ENCODE results near the gene CACNB1.

The CACNB1 gene

DNA sequence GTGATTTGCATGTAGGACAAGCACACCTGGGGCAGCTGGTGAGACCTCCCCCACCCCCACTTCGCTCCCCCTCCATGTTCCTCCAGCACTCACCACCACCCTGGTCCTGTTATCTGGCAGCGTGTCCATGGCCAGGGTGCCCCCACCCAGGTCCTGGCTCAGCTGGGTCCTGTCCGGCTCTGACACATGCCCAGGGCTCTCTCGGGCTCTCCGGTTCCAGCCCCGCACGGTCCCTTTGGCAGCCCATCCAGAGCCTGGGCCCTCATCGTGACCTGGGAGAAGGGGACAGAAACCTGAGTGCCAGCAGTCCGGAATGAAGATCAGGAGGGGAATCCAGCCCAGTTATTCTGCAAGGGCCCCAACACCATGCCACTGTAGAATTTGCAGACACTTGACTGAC, 57.9 kb downstream of the CACNB1 start:
- TF ChIP-seq, protein P1, sequence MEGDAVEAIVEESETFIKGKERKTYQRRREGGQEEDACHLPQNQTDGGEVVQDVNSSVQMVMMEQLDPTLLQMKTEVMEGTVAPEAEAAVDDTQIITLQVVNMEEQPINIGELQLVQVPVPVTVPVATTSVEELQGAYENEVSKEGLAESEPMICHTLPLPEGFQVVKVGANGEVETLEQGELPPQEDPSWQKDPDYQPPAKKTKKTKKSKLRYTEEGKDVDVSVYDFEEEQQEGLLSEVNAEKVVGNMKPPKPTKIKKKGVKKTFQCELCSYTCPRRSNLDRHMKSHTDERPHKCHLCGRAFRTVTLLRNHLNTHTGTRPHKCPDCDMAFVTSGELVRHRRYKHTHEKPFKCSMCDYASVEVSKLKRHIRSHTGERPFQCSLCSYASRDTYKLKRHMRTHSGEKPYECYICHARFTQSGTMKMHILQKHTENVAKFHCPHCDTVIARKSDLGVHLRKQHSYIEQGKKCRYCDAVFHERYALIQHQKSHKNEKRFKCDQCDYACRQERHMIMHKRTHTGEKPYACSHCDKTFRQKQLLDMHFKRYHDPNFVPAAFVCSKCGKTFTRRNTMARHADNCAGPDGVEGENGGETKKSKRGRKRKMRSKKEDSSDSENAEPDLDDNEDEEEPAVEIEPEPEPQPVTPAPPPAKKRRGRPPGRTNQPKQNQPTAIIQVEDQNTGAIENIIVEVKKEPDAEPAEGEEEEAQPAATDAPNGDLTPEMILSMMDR (IDR thresholded peaks at IDR 0.05): no peak
- Histone ChIP-seq H3K27me3 (no peaks in the 10 kb centered on the region), H3K36me3 (no peaks in the 10 kb centered on the region), H3K27ac (no peak overlapping the region), H3K9me3 (no peaks in the 10 kb centered on the region), H3K4me3 (ENCODE audit: low read depth in 1 of 2, low read length in 1 of 2) (no peak overlapping the region), H3K4me1 (ENCODE audit: control insufficient read depth in 1 of 2, insufficient read depth in 1 of 2, low read depth in 1 of 2, low read length in 1 of 2) (no peaks in the 10 kb centered on the region)

GRCh38 chr17:39139161-39139511, 58.3 kb downstream of the CACNB1 start:
- no peaks in the 10 kb centered on the region for H3K27me3 ChIP-seq
- H3K9me3 ChIP-seq: no peaks in the 10 kb centered on the region
- H3K36me3 ChIP-seq: no peaks in the 10 kb centered on the region
- H3K4me1 ChIP-seq (ENCODE audit: control insufficient read depth in 1 of 2, insufficient read depth in 1 of 2, low read depth in 1 of 2, low read length in 1 of 2): no peaks in the 10 kb centered on the region
- TF ChIP-seq, protein P1 (IDR thresholded peaks at IDR 0.05): no peak
- H3K27ac ChIP-seq: no peak overlapping the region
- H3K4me3 ChIP-seq (ENCODE audit: low read depth in 1 of 2, low read length in 1 of 2): no peak overlapping the region

DNA sequence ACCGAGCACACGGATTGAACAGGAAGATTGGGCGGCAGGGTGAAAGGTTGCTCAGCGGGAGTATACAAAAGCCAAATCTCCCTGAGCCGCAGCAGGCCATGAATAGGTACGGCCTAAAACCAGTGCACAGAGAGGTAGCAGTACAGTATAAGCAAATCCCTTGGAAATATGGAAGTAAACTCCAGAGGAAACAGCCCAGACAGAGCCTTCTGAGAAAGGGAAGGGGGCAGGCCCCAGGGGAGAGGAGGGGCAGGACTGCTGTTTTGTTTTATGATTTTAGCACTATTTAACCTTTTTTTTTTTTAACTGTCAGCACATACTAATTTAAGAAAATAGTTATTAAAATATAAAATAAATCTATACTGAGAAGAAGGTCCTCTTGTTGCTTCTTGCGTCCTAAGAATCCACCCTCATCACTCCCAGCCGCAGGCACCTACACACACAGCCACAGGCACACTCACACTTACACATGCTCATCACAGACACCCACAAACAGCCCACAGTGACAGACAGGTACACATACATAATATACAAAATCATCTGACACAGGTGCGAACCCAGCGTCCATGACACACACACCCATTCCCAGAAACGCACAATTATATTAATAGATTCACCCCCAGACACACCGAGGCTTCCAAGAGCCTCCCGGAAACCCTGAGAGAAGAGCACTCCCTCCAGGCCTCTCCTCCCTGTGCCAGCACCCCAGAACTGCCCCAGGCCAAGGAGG, 58.9 kb downstream of the CACNB1 start:
- Histone ChIP-seq H3K27ac (no peak overlapping the region), H3K4me3 (ENCODE audit: low read depth in 1 of 2, low read length in 1 of 2) (no peak overlapping the region), H3K27me3 (no peaks in the 10 kb centered on the region), H3K4me1 (ENCODE audit: control insufficient read depth in 1 of 2, insufficient read depth in 1 of 2, low read depth in 1 of 2, low read length in 1 of 2) (no peaks in the 10 kb centered on the region), H3K36me3 (no peaks in the 10 kb centered on the region), H3K9me3 (no peaks in the 10 kb centered on the region)
- TF ChIP-seq, protein P1 (IDR thresholded peaks at IDR 0.05): no peak

- no peaks in the 10 kb centered on the region for H3K9me3 ChIP-seq
- no peaks in the 10 kb centered on the region for H3K27me3 ChIP-seq
- H3K27ac ChIP-seq: no peak overlapping the region
- no peak overlapping the region for H3K4me3 ChIP-seq (ENCODE audit: low read depth in 1 of 2, low read length in 1 of 2)
- H3K4me1 ChIP-seq (ENCODE audit: control insufficient read depth in 1 of 2, insufficient read depth in 1 of 2, low read depth in 1 of 2, low read length in 1 of 2): no peaks in the 10 kb centered on the region
- TF ChIP-seq, protein P1 (IDR thresholded peaks at IDR 0.05): no peak
- H3K36me3 ChIP-seq: no peaks in the 10 kb centered on the region
Observed at GRCh38 chr17:39134878-39135277, 62.6 kb downstream of the CACNB1 start.

DNA sequence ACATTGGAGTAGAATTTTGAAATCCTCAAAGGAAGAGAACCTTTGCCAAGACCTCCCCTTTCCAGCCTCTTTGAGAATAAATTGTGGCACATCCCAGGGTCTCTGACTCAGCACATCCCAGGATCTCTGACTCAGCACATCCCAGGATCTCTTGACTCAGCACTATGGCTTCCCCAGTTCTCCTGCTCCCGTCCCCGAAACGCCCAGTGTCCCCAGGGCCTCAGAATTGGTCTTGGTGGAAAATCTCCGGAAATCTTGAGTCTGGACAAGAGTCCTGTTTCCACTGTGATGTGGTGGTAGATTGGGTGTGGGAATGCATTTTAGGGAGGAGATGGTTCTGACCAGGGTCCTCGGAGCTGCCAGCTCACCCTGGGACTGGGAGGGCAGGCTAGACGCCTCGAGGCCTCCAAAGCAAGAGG, 65.3 kb downstream of the CACNB1 start:
- no peak overlapping the region for H3K27ac ChIP-seq

More for the DNA sequence above, 65.3 kb downstream of the CACNB1 start:
- TF ChIP-seq, protein P1 (IDR thresholded peaks at IDR 0.05): no peak
- Histone ChIP-seq H3K4me1 (ENCODE audit: control insufficient read depth in 1 of 2, insufficient read depth in 1 of 2, low read depth in 1 of 2, low read length in 1 of 2) (no peaks in the 10 kb centered on the region), H3K9me3 (no peaks in the 10 kb centered on the region), H3K4me3 (ENCODE audit: low read depth in 1 of 2, low read length in 1 of 2) (no peak overlapping the region), H3K36me3 (no peaks in the 10 kb centered on the region), H3K27me3 (no peaks in the 10 kb centered on the region)
